Measurements from ENCODE around the gene MRPL23. TPM values are rescaled to one million over a fixed set of nuclear protein-coding genes. Genes with fewer than 3 reads are reported as not detected.

The MRPL23 gene
- total RNA-seq, 1 donor from 2014 or later = 163 TPM

- Histone ChIP-seq H3K27me3 (ENCODE audit: control insufficient read depth, insufficient read depth, low read length) (peaks cover 15% of the 10 kb centered on the region), H3K4me3 (ENCODE audit: low read depth, low read length) (no peak overlapping the region), H3K36me3 (ENCODE audit: control insufficient read depth, insufficient read depth, low read length) (no peaks in the 10 kb centered on the region)
- DNase-seq (ENCODE audit: low read depth) = no peak
- no peak for TF ChIP-seq CTCF (IDR thresholded peaks at IDR 0.05; ENCODE audit: insufficient read depth, low read length, poor library complexity, severe bottlenecking)
Measured at GRCh38 chr11:1931341-1932104, 15.6 kb upstream of the MRPL23 start.

GRCh38 chr11:1932105-1932480 is 15.0 kb upstream of the MRPL23 start:
- peaks cover 15% of the 10 kb centered on the region for H3K27me3 ChIP-seq (ENCODE audit: control insufficient read depth, insufficient read depth, low read length)
- H3K36me3 ChIP-seq (ENCODE audit: control insufficient read depth, insufficient read depth, low read length) = no peaks in the 10 kb centered on the region
- TF ChIP-seq CTCF (IDR thresholded peaks at IDR 0.05; ENCODE audit: insufficient read depth, low read length, poor library complexity, severe bottlenecking) = no peak
- no peak for DNase-seq (ENCODE audit: low read depth)
- H3K4me3 ChIP-seq (ENCODE audit: low read depth, low read length) = no peak overlapping the region

GRCh38 chr11:1932681-1933080 is 14.5 kb upstream of the MRPL23 start:
- no peak for TF ChIP-seq CTCF (IDR thresholded peaks at IDR 0.05; ENCODE audit: insufficient read depth, low read length, poor library complexity, severe bottlenecking)
- Histone ChIP-seq H3K36me3 (ENCODE audit: control insufficient read depth, insufficient read depth, low read length) (no peaks in the 10 kb centered on the region), H3K27me3 (ENCODE audit: control insufficient read depth, insufficient read depth, low read length) (peaks cover 15% of the 10 kb centered on the region), H3K4me3 (ENCODE audit: low read depth, low read length) (no peak overlapping the region)
- no peak for DNase-seq (ENCODE audit: low read depth)

GRCh38 chr11:1933416-1934334 is 13.5 kb upstream of the MRPL23 start:
- no peak for TF ChIP-seq CTCF (IDR thresholded peaks at IDR 0.05; ENCODE audit: insufficient read depth, low read length, poor library complexity, severe bottlenecking)
- no peak overlapping the region for H3K4me3 ChIP-seq (ENCODE audit: low read depth, low read length)
- no peak for DNase-seq (ENCODE audit: low read depth)
- peaks cover 6% of the 10 kb centered on the region for H3K27me3 ChIP-seq (ENCODE audit: control insufficient read depth, insufficient read depth, low read length)
- no peaks in the 10 kb centered on the region for H3K36me3 ChIP-seq (ENCODE audit: control insufficient read depth, insufficient read depth, low read length)

- Histone ChIP-seq H3K4me3 (ENCODE audit: low read depth, low read length) (no peak overlapping the region), H3K36me3 (ENCODE audit: control insufficient read depth, insufficient read depth, low read length) (no peaks in the 10 kb centered on the region), H3K27me3 (ENCODE audit: control insufficient read depth, insufficient read depth, low read length) (peaks cover 9% of the 10 kb centered on the region)
- DNase-seq (ENCODE audit: low read depth) = no peak
- TF ChIP-seq CTCF (IDR thresholded peaks at IDR 0.05; ENCODE audit: insufficient read depth, low read length, poor library complexity, severe bottlenecking) = no peak
Measured at GRCh38 chr11:1934335-1935155, 12.6 kb upstream of the MRPL23 start.

Data from kidney epithelial cell (primary cell).